NOMO-1 (cell line): ENCODE data around the gene HAUS7.

ENCODE experiments used
- DNase-seq, 2 experiments: peaks; one replicate each; lab custom pipeline; 2025; ENCODE audit not compliant: unreplicated experiment in 2 of 2; lab: John Stamatoyannopoulos, UW

HAUS7 gene

DNA sequence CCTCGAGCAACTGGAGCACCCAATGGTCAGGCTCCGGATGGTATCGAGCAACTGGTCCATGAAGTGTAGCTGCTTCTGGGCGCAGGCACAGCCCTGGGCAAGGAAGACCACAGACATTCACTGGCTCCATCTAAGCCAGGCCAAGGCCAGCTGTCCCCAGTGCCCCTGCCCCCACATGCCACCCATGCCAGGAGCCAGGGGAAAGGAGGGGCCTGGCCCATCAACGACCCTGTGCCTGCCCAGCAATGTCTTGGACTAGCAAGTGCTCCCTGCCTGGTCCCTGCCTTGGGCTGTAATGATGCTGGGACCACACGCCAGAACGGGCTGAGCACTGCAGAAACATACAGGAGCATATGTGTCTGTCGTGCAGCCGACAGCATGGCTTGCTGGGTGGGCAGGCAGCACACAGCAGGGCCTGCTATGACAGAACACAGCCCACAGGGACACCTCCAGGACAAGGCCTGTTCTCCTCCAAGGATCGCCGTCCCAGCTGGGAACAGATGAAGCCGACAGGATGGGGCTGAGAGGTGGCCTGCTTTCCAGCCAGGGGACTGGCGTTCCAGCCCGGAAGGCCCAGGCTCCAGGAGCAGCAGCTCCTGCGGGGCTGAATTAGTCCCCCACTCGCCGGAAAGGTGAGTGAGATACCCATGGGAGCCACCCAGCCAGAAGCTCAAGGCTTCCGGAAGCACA lies 13.1 kb downstream of the HAUS7 start:
- DNase-seq = no peak

DNA sequence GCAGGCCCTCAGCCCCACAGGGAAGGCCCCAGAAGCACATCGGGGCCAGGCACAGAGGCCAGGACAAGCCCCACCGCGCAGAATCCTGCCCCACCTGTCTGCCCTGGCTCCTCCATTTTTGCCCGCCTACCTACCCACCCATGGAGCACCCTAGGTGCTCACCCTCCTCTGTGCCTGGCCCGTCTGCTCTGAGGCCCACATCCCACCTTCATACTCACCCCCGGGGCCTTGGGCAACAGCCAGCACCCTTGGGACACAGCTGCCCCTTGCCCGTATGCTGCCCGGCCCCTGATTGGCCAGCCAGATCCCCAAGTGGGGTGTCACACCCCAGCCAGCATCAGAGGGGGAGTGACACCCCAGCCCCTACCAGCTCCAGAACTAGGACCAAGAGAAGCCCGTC lies 13.7 kb downstream of the HAUS7 start:
- no peak for DNase-seq

GRCh38 chrX:153456161-153456560 lies 14.2 kb downstream of the HAUS7 start:
- DNase-seq = no peak

DNA sequence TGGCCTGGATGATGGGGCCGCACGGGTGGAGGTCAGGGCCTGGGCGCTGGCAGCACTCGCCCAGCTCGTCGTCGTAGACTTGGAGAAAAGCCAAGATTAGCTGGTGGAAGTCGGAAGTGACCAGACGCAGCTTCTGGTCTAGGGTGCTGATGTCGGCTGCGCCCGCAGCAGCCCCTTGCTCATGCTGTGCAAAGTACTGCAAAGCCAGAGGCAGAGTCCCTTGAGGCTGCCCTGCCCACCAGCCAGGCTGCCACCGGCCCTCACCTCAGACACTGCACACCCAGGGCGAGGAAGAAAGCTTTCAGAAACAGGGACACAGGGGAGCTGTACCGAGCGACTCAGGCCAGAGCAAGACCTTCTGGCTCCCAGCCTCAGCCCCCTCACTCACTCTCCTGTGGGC lies 14.8 kb downstream of the HAUS7 start:
- no peak for DNase-seq

DNA sequence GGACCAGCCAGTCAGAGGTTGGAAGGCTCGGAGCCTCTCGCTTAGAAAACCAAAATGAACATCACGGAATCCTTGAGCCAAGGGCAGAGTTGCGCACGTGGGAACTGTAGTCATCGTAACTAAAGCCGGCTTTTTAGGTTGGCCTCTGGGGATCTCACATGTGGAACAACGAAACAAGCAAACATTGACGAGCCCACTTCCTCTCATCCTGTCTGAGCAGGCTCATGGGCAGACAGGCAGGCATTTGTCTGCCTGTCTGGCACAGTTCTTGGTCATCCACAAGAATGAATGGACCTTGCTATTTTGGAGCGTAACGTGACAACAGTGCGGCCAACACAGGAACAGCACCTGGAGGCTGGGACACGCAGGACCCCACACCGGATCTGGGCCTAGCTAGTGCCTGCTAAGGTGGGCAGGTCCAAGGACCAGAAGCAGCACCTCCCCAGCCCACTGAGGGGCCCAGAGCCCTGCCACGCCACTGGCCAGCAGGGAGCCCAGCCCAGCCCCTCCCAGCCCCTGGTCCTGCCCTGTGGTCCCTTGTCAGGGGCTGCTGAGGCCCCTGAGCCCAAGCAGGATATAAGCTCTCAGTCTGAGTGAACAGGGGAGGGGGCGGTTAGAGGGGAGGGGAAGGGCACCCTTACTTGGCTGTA lies 15.3 kb downstream of the HAUS7 start:
- no peak for DNase-seq

DNA sequence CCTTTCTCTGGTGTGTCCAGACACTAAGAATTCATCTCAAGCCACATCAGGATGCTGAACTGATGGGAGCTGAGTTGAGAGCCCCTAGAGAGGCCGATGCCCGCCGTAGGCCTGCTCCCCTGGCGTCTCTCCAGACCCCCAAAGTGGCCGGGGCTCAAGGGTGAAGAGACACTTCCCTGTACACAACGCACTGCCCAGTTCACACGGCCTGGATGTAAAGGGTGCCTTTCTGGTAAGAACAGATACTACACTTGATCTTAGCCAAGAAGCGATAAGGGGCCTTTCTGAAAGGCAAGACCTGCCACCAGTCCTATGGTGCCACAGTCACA lies 19.5 kb downstream of the HAUS7 start:
- DNase-seq = no peak

DNA sequence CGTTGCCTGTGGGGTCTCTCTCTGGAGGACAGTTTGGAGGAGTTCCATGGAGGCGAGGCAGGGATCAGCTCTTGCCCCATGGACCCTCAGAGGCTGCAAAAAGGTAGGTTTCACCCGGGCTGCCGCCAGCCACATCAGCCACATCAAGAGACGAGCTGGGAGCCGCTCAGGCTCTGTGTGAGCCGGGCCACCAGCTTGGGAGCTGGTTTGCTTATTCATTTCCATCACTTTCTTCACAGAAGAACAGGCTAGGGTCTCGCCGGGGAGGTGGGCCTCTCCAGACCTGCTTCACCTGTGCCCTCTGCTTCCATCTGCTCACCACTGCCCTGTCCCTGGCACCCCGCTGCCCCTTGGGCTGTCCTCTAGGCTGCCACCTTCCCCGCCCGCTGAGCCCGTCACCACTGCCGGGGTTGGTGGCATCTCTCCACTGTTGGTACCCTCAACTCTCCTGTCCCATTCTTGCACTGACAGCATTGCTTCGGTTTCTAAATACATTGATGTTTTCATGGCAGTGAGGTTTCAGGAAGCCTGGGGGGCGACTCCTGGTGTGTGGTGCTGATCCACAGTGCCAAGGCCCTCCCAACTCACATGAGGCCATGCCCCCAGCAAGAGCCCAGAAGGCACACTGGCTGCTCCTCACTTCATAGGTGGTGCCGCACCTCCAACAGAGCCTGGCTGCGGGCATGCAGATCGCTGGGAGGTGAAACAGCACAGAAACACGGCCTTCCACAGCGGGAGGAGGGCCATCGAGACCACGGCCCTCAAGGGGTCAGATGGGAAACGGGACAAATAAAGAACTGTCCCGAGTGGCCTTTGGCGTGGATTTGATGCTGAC lies 20.0 kb downstream of the HAUS7 start:
- DNase-seq = no peak

- DNase-seq = no peak
Measured at GRCh38 chrX:153449368-153450113, 20.8 kb downstream of the HAUS7 start.

DNA sequence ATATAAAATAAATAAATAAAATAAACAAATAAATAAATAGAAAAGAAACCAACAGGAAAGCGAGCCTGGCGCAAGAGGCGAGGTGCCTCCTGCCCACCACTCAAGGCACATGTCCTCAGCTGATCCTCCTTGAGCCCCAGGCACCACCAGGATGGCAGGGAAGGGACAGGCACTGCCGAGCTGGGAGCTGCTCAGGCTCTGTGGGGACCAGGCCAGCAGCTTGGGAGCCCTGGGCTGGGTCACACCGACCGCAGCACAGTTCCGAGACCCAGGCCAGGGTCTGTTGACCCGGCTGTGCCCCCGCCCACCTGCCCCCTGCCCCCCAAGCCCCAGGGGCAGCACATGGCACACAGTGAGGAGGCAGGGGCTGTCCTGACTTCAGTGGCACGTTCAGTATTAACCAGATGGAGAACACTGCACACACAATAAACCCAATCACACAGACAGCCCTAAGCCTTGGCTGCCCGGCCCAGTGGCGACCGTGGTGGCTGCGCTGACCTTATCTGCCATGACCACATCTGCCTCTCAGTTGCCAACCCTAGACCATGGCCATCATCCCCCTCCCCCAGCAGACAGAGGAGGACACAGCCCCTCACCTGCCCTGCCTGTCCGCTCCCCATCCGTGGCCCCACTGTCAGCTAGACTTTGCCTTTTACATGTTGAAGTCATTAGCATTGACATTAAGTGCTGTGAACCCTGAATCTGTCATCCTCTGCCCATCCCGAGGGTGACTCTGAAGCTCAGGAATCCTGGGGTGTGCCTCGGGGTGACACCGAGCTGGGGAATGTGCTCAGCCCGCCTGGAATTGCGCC lies 21.6 kb downstream of the HAUS7 start:
- no peak for DNase-seq

GRCh38 chrX:153447581-153447960 lies 22.8 kb downstream of the HAUS7 start:
- DNase-seq = no peak

DNA sequence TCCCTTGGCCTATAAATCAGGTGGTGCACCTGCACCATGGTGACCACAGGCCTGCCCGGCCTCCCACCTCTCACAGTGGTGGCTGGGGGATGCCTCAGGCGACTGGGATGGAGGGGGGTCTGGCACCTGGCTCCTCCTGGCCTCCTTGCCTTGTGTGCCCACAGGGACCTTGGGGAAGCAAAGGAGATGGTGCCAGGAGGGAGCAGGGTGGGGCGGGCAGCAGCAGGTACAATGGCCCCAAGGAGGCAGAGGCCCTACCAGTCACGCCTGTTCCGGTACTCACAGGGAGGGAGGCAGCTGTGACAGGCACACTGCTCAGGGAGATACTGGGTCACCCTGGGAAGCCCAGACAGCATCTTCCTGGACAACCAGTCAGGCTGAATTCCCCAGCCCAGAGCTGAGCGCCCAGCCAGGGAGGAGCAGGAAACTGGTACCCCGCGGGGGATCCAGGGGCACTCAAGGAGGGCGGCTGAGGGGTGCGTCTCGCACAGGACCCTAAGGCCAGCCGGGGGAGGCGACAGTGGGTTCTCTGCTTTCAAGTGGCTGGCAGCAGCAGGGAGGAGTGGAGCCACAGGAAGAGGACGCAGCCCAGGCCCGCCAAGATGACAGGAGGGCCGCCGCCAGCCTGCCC lies 23.3 kb downstream of the HAUS7 start:
- DNase-seq = no peak

GRCh38 chrX:153446636-153446936 lies 23.8 kb downstream of the HAUS7 start:
- no peak for DNase-seq

GRCh38 chrX:153445856-153446635 lies 24.3 kb downstream of the HAUS7 start, which contains the start of gene TREX2:
TREX2 (minus strand) TSS chrX:153446056; CDS start chrX:153445430, 626 bp downstream.
- DNase-seq = no peak

- DNase-seq = no peak
Measured at GRCh38 chrX:153445106-153445855, 25.1 kb downstream of the HAUS7 start.

DNA sequence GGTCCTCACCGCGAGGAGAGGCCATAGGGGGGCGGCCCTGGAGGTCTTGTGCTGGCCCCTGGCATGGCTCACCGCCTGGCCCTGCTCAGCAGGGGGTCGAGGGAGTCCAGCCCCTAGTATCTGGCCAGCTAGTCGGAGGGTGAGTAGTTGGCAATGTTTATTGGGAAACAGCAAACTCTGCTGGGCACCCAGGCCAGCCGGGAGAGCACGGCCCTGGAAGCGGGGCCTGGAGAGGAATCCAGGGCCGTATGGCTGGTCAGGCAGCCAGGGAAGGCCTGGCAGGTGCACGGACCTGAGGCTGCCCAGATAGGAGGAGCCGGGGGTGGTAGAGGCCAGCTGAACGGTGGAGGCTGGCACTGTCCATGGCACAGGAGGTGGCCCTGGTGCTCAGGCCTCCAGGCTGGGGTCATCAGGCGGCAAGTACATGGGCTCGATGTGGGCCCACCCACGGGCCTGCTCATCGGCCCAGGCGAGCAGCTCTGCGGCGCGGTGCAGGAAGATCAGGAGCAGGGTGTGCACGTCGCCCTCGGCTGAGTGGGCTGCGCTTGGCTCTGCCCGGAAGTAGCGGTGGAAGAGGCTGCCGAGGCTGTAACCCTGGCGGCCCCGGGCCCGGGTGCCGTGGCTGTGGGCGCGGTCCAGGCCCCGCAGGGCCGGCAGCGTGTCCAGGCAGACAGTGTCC lies 25.9 kb downstream of the HAUS7 start:
- DNase-seq = no peak

- no peak for DNase-seq
Measured at GRCh38 chrX:153443476-153444332, 26.7 kb downstream of the HAUS7 start.

- DNase-seq = no peak
Measured at GRCh38 chrX:153442463-153442862, 27.9 kb downstream of the HAUS7 start.
